Caco-2 (cell line): Measurements from ENCODE around the gene OTOG. TPM values are rescaled to one million over a fixed set of nuclear protein-coding genes. Genes with fewer than 3 reads are reported as not detected.

Source experiments
- BruUV-seq: library from RNA; stranded (reverse); fragments of 400-500 nt; replicated peaks from 2 replicates; lab custom pipeline; 2021; lab: Mats Ljungman, UMichigan
- CTCF ChIA-PET: fragments of 300-600 bp; sonication (Branson Sonifier 250); formaldehyde crosslinking; loops from one replicate; lab custom pipeline; 2022; ENCODE audit warnings: antibody characterized with exemption; lab: Charles Lee
- POLR2A ChIA-PET: fragments of 300-600 bp; sonication (Branson Sonifier 250); formaldehyde crosslinking; loops from one replicate; lab custom pipeline; 2022; ENCODE audit warnings: antibody characterized with exemption; lab: Charles Lee
- DNase-seq, 2 experiments: peaks; one replicate each; pipeline versions ENCODE4 v3.0.0 to v3.0.0-alpha.2; 2020 to 2022
- H3K27me3 ChIP-seq: replicated peaks from 2 replicates; pipeline ENCODE4 v1.6.0; 2011; ENCODE audit warnings: low read length; ENCODE audit not compliant: control insufficient read depth, insufficient read depth
- H3K36me3 ChIP-seq: 2 replicates; pipeline ENCODE4 v1.5.1; 2011; ENCODE audit warnings: low read length; ENCODE audit not compliant: control insufficient read depth, insufficient read depth
- H3K4me1 ChIP-seq: fragments of 250-450 bp; sonication (Bioruptor Pico); 2 replicates; pipeline ENCODE4 v1.5.1; 2020; ENCODE audit warnings: mild to moderate bottlenecking
- H3K4me3 ChIP-seq: 2 replicates; pipeline ENCODE4 v1.5.1; 2011; ENCODE audit warnings: low read depth, mild to moderate bottlenecking, control low read depth, low read length
- H3K9me3 ChIP-seq: fragments of 250-450 bp; sonication (Bioruptor Pico); 2 replicates; pipeline ENCODE4 v1.5.1; 2020; ENCODE audit warnings: mild to moderate bottlenecking, moderate library complexity
- H3K27ac Mint-ChIP-seq: one replicate; pipeline ENCODE4 v1.8.0; 2022; ENCODE audit warnings: mixed read lengths; ENCODE audit not compliant: unreplicated experiment
- H3K27me3 Mint-ChIP-seq: one replicate; pipeline ENCODE4 v1.8.0; 2022; ENCODE audit warnings: mixed read lengths; ENCODE audit not compliant: insufficient read depth, unreplicated experiment
- H3K36me3 Mint-ChIP-seq: one replicate; pipeline ENCODE4 v1.8.0; 2022; ENCODE audit warnings: mild to moderate bottlenecking, mixed read lengths; ENCODE audit not compliant: insufficient read depth, unreplicated experiment
- H3K4me1 Mint-ChIP-seq: one replicate; pipeline ENCODE4 v1.8.0; 2022; ENCODE audit warnings: low read depth, mixed read lengths; ENCODE audit not compliant: unreplicated experiment
- H3K4me3 Mint-ChIP-seq: one replicate; pipeline ENCODE4 v1.8.0; 2022; ENCODE audit warnings: mild to moderate bottlenecking, moderate library complexity, mixed read lengths; ENCODE audit not compliant: unreplicated experiment
- H3K9me3 Mint-ChIP-seq: one replicate; pipeline ENCODE4 v1.8.0; 2022; ENCODE audit warnings: mixed read lengths; ENCODE audit not compliant: unreplicated experiment
- intact Hi-C: fragments of 100-400 bp; cut with micrococcal nuclease; formaldehyde crosslinking; loops from one replicate; pipeline ENCODE4 v1.10.0; 2022; ENCODE audit not compliant: unreplicated experiment
- total RNA-seq: library from RNA; stranded (reverse); gene quantifications from 2 replicates; pipeline ENCODE4 v1.2.3, GENCODE V29; 2022
- TF ChIP-seq, protein P1 (sequence below), 2 experiments: fragments of 200-600 bp in 1 of 2; IDR thresholded peaks; 1 replicate in 1 of 2; 2 replicates in 1 of 2; pipeline versions ENCODE4 v1.5.1 to v1.8.0; 2011 to 2022; ENCODE audit warnings: antibody characterized with exemption in 1 of 2, control low read depth in 1 of 2, inconsistent platforms in 1 of 2, low read depth in 1 of 2, low read length in 1 of 2, mild to moderate bottlenecking in 1 of 2, moderate library complexity in 1 of 2; ENCODE audit not compliant: insufficient read depth in 1 of 2, severe bottlenecking in 1 of 2, unreplicated experiment in 1 of 2

OTOG gene
- total RNA-seq, 1 experiment from 2014 or later, result 0.95 TPM

DNA sequence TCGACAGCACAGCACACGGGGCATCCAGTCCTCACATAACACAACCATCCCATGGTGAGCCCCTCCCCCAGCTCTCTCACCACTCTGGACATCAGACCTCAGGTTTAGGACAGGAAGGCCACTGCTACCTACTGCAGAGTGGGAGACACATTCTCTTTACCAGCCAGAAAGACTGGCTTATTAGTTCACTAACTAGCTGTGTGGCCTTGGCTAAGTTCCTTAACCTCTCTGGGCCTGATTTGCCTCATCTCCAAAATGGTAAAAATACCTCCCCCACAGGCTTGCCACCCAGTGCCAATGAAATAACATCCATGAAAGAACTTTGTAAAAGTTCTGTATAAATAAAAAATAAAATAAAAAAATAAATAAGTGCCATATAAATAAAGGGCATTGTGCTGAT is 35.0 kb upstream of the OTOG start:
- Histone ChIP-seq H3K36me3 (peaks cover 8% of the 10 kb centered on the region), H3K9me3 (no peaks in the 10 kb centered on the region), H3K4me1 (no peaks in the 10 kb centered on the region), H3K4me3 (no peak overlapping the region), H3K27me3 (no peaks in the 10 kb centered on the region)
- intact Hi-C loops, result no loop called here
- ChIA-PET POLR2A (no interaction called here), CTCF (no interaction called here)
- no peaks in the 10 kb centered on the region for H3K27me3 Mint-ChIP-seq
- H3K4me3 Mint-ChIP-seq, result no peak overlapping the region
- no peaks in the 10 kb centered on the region for H3K4me1 Mint-ChIP-seq
- no peak for DNase-seq
- peaks cover 54% of the 10 kb centered on the region for H3K36me3 Mint-ChIP-seq
- no peaks in the 10 kb centered on the region for H3K9me3 Mint-ChIP-seq
- TF ChIP-seq, protein P1, sequence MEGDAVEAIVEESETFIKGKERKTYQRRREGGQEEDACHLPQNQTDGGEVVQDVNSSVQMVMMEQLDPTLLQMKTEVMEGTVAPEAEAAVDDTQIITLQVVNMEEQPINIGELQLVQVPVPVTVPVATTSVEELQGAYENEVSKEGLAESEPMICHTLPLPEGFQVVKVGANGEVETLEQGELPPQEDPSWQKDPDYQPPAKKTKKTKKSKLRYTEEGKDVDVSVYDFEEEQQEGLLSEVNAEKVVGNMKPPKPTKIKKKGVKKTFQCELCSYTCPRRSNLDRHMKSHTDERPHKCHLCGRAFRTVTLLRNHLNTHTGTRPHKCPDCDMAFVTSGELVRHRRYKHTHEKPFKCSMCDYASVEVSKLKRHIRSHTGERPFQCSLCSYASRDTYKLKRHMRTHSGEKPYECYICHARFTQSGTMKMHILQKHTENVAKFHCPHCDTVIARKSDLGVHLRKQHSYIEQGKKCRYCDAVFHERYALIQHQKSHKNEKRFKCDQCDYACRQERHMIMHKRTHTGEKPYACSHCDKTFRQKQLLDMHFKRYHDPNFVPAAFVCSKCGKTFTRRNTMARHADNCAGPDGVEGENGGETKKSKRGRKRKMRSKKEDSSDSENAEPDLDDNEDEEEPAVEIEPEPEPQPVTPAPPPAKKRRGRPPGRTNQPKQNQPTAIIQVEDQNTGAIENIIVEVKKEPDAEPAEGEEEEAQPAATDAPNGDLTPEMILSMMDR (IDR thresholded peaks at IDR 0.05; ENCODE audit: insufficient read depth in 1 of 2, low read depth in 1 of 2, low read length in 1 of 2, severe bottlenecking in 1 of 2, unreplicated experiment in 1 of 2), result no peak
- no TSS peak for BruUV-seq
- peak overlapping the region; percentile 43 for H3K27ac Mint-ChIP-seq

DNA sequence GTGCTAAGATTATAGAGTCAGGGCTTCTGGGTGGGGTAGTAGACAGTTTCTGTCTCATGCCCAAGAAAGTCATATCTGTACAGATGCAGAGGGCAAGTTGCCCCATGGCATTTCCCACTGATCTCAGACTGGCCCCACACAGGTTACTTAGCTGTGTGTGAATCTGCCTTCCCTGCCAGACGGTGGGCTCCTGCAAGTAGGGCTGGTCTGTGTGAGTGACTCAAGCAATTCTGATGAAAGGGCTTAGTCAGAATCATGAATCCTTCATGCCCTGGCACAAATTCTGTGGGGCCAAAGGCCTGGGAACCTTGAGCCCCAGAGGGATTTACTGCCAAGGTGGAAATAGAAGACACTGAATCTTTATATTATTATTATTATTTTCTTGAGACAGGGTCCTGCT is 33.2 kb upstream of the OTOG start:
- intact Hi-C loops, result no loop called here
- no peaks in the 10 kb centered on the region for H3K9me3 Mint-ChIP-seq
- DNase-seq, result no peak
- peaks cover 12% of the 10 kb centered on the region for H3K36me3 ChIP-seq
- H3K4me1 ChIP-seq, result no peaks in the 10 kb centered on the region
- no peaks in the 10 kb centered on the region for H3K9me3 ChIP-seq
- ChIA-PET CTCF (interaction anchor here (0.9 kb wide), 1 partner anchor 14 kb away, joined by 3 read pairs; no protein-coding TSS in a partner anchor), POLR2A (no interaction called here)
- H3K27me3 Mint-ChIP-seq, result no peaks in the 10 kb centered on the region
- TF ChIP-seq, protein P1 (IDR thresholded peaks at IDR 0.05; ENCODE audit: insufficient read depth in 1 of 2, low read depth in 1 of 2, low read length in 1 of 2, severe bottlenecking in 1 of 2, unreplicated experiment in 1 of 2), result no peak
- no TSS peak for BruUV-seq
- peaks cover 56% of the 10 kb centered on the region for H3K36me3 Mint-ChIP-seq
- H3K4me1 Mint-ChIP-seq, result no peaks in the 10 kb centered on the region
- no peak overlapping the region for H3K4me3 ChIP-seq
- H3K27me3 ChIP-seq, result no peaks in the 10 kb centered on the region
- no peak overlapping the region for H3K4me3 Mint-ChIP-seq
- H3K27ac Mint-ChIP-seq, result no peak overlapping the region

DNA sequence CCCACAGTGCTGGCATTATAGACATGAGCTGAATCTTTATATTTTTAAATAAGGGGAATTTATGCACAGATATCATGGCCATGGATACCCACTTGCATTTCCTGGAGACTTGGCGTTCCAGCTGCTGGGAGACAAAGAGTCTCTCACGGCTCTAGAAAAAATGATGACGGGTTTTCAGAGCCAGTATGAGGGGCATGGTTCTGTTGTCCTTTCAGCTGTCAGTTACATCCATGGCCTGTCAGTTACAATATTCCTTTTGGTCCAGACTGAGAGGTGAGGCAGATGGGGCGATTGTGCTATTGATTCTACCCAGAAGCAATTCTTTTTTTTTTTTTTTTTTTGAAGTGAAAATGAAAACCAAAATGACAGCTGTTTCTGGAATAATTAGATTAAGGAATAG is 32.6 kb upstream of the OTOG start:
- Histone ChIP-seq H3K4me1 (no peaks in the 10 kb centered on the region), H3K27me3 (no peaks in the 10 kb centered on the region), H3K36me3 (peaks cover 13% of the 10 kb centered on the region), H3K9me3 (no peaks in the 10 kb centered on the region), H3K4me3 (no peak overlapping the region)
- H3K4me1 Mint-ChIP-seq, result no peaks in the 10 kb centered on the region
- H3K9me3 Mint-ChIP-seq, result no peaks in the 10 kb centered on the region
- no peak for DNase-seq
- no peak overlapping the region for H3K27ac Mint-ChIP-seq
- H3K27me3 Mint-ChIP-seq, result no peaks in the 10 kb centered on the region
- no TSS peak for BruUV-seq
- H3K4me3 Mint-ChIP-seq, result no peak overlapping the region
- TF ChIP-seq, protein P1 (IDR thresholded peaks at IDR 0.05; ENCODE audit: insufficient read depth in 1 of 2, low read depth in 1 of 2, low read length in 1 of 2, severe bottlenecking in 1 of 2, unreplicated experiment in 1 of 2), result no peak
- ChIA-PET CTCF (no interaction called here), POLR2A (interaction anchor here (0.6 kb wide), 1 partner anchor 21 kb away, joined by 4 read pairs; no protein-coding TSS in a partner anchor)
- intact Hi-C loops, result no loop called here
- H3K36me3 Mint-ChIP-seq, result peaks cover 59% of the 10 kb centered on the region
